Esophagus squamous epithelium (tissue), 4 donors: Measurements from ENCODE around the gene ZBTB17.

Source experiments
- POLR2A ChIP-seq, 4 donors: fragments of 450-650 bp; IDR thresholded peaks; one replicate each; pipeline ENCODE4 v1.6.1; 2017; ENCODE audit warnings: antibody characterized with exemption in 4 of 4, mild to moderate bottlenecking in 4 of 4, moderate library complexity in 3 of 4
- TF ChIP-seq, protein P1 (sequence below), 6 experiments: fragments of 450-650 bp in 4 of 6; fragments of 200-600 bp in 2 of 6; sonication (generic) in 2 of 6; IDR thresholded peaks; one replicate each; pipeline ENCODE4 v1.5.1; 2016 to 2019; ENCODE audit warnings: antibody characterized with exemption in 6 of 6, mild to moderate bottlenecking in 4 of 6, moderate library complexity in 4 of 6

GRCh38 chr1:16017461-16018303 is 41.8 kb upstream of the ZBTB17 start, which contains the start of gene HSPB7:
- TF ChIP-seq, protein P1, sequence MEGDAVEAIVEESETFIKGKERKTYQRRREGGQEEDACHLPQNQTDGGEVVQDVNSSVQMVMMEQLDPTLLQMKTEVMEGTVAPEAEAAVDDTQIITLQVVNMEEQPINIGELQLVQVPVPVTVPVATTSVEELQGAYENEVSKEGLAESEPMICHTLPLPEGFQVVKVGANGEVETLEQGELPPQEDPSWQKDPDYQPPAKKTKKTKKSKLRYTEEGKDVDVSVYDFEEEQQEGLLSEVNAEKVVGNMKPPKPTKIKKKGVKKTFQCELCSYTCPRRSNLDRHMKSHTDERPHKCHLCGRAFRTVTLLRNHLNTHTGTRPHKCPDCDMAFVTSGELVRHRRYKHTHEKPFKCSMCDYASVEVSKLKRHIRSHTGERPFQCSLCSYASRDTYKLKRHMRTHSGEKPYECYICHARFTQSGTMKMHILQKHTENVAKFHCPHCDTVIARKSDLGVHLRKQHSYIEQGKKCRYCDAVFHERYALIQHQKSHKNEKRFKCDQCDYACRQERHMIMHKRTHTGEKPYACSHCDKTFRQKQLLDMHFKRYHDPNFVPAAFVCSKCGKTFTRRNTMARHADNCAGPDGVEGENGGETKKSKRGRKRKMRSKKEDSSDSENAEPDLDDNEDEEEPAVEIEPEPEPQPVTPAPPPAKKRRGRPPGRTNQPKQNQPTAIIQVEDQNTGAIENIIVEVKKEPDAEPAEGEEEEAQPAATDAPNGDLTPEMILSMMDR (IDR thresholded peaks at IDR 0.05), result no peak
- TF ChIP-seq POLR2A (IDR thresholded peaks at IDR 0.05), result peak in 2 of 4 donors; percentile 40 to 45
